HEK293 (cell line): ENCODE data around the gene OR52I2.

Experiments used
- CTCF ChIA-PET: fragments of 350-600 bp; formaldehyde crosslinking; extraction: SDS; loops from one replicate; lab custom pipeline; 2021; ENCODE audit warnings: antibody characterized with exemption; lab: Yijun Ruan, JAX
- POLR2A ChIA-PET: fragments of 300-600 bp; formaldehyde crosslinking; extraction: SDS; loops from one replicate; lab custom pipeline; 2020; ENCODE audit warnings: antibody characterized with exemption, inconsistent platforms; lab: Yijun Ruan, JAX
- H3K27ac ChIP-seq: fragments of 200-500 bp; sonication (Bioruptor generic); 2 replicates; pipeline ENCODE4 v1.5.1; 2014; ENCODE audit warnings: low read depth, low read length, control low read depth, inconsistent platforms; ENCODE audit errors: extremely low read depth
- H3K36me3 ChIP-seq, 2 experiments: fragments of 200-500 bp in 1 of 2; sonication (Bioruptor generic) in 1 of 2; 1 replicate in 1 of 2; 2 replicates in 1 of 2; pipeline ENCODE4 v1.5.1; 2014 to 2017; ENCODE audit warnings: inconsistent platforms in 2 of 2, low read length in 2 of 2; ENCODE audit not compliant: control insufficient read depth in 2 of 2, insufficient read depth in 1 of 2
- H3K4me1 ChIP-seq: fragments of 200-500 bp; sonication (Bioruptor generic); 2 replicates; pipeline ENCODE4 v1.5.1; 2014; ENCODE audit warnings: mild to moderate bottlenecking, low read length, inconsistent platforms; ENCODE audit not compliant: control insufficient read depth, insufficient read depth
- H3K4me3 ChIP-seq: 2 replicates; pipeline ENCODE4 v1.5.1; 2011; ENCODE audit warnings: low read depth, mild to moderate bottlenecking, control low read depth, low read length, moderate library complexity
- H3K9me3 ChIP-seq: fragments of 200-500 bp; sonication (Bioruptor generic); 2 replicates; pipeline ENCODE4 v1.5.1; 2014; ENCODE audit warnings: low read depth, low read length, inconsistent platforms; ENCODE audit not compliant: control insufficient read depth, insufficient read depth
- KLF1 ChIP-seq: fragments of 450-650 bp; formaldehyde crosslinking; IDR thresholded peaks from 2 replicates; pipeline ENCODE4 v1.5.1; 2016; ENCODE audit warnings: missing biosample characterization, missing genetic modification characterization
- OSR2 ChIP-seq: fragments of 450-650 bp; formaldehyde crosslinking; IDR thresholded peaks from 2 replicates; pipeline ENCODE4 v1.5.1; 2016; ENCODE audit warnings: missing biosample characterization, missing genetic modification characterization
- ZBTB17 ChIP-seq: fragments of 450-650 bp; formaldehyde crosslinking; IDR thresholded peaks from 2 replicates; pipeline ENCODE4 v1.5.1; 2016; ENCODE audit warnings: missing biosample characterization, missing genetic modification characterization
- ZNF138 ChIP-seq: fragments of 450-650 bp; formaldehyde crosslinking; IDR thresholded peaks from 2 replicates; pipeline ENCODE4 v1.5.1; 2016; ENCODE audit warnings: missing biosample characterization, missing genetic modification characterization, borderline replicate concordance
- ZNF155 ChIP-seq: fragments of 450-650 bp; formaldehyde crosslinking; IDR thresholded peaks from 2 replicates; pipeline ENCODE4 v1.5.1; 2016; ENCODE audit warnings: missing biosample characterization, missing genetic modification characterization
- ZNF169 ChIP-seq: fragments of 450-650 bp; formaldehyde crosslinking; IDR thresholded peaks from 2 replicates; pipeline ENCODE4 v1.5.1; 2016; ENCODE audit warnings: missing biosample characterization, missing genetic modification characterization
- ZNF202 ChIP-seq: fragments of 450-650 bp; formaldehyde crosslinking; IDR thresholded peaks from 2 replicates; pipeline ENCODE4 v1.5.1; 2016; ENCODE audit warnings: missing biosample characterization, missing genetic modification characterization, borderline replicate concordance
- ZNF473 ChIP-seq: fragments of 450-650 bp; formaldehyde crosslinking; IDR thresholded peaks from 2 replicates; pipeline ENCODE4 v1.5.1; 2017; ENCODE audit warnings: missing biosample characterization, missing genetic modification characterization
- ZNF48 ChIP-seq: fragments of 450-650 bp; formaldehyde crosslinking; IDR thresholded peaks from 2 replicates; pipeline ENCODE4 v1.5.1; 2016; ENCODE audit warnings: missing biosample characterization, missing genetic modification characterization
- ZNF514 ChIP-seq: fragments of 450-650 bp; formaldehyde crosslinking; IDR thresholded peaks from 2 replicates; pipeline ENCODE4 v1.5.1; 2016; ENCODE audit warnings: missing biosample characterization, missing genetic modification characterization
- ZNF530 ChIP-seq: fragments of 450-650 bp; formaldehyde crosslinking; IDR thresholded peaks from 2 replicates; pipeline ENCODE4 v1.5.1; 2016; ENCODE audit warnings: low read depth, missing biosample characterization, missing genetic modification characterization
- ZNF544 ChIP-seq: fragments of 450-650 bp; formaldehyde crosslinking; IDR thresholded peaks from 2 replicates; pipeline ENCODE4 v1.5.0; 2017; ENCODE audit warnings: missing biosample characterization, missing genetic modification characterization
- ZNF555 ChIP-seq: fragments of 450-650 bp; formaldehyde crosslinking; conservative IDR thresholded peaks from 2 replicates; pipeline ENCODE4 v1.5.1; 2017; ENCODE audit warnings: missing biosample characterization, mild to moderate bottlenecking, missing genetic modification characterization, inconsistent platforms
- ZNF561 ChIP-seq: fragments of 450-650 bp; IDR thresholded peaks from 2 replicates; pipeline ENCODE4 v1.5.1; 2018; ENCODE audit warnings: missing biosample characterization, missing genetic modification characterization, borderline replicate concordance
- ZNF623 ChIP-seq: fragments of 450-650 bp; formaldehyde crosslinking; IDR thresholded peaks from 2 replicates; pipeline ENCODE4 v1.5.1; 2016; ENCODE audit warnings: missing biosample characterization, missing genetic modification characterization
- ZNF707 ChIP-seq: fragments of 450-650 bp; formaldehyde crosslinking; IDR thresholded peaks from 2 replicates; pipeline ENCODE4 v1.5.1; 2016; ENCODE audit warnings: missing biosample characterization, missing genetic modification characterization
- TF ChIP-seq, protein P1 (sequence below): fragments of 450-650 bp; formaldehyde crosslinking; IDR thresholded peaks from 2 replicates; pipeline ENCODE4 v1.5.0; 2017; ENCODE audit warnings: missing biosample characterization, missing genetic modification characterization, borderline replicate concordance

The OR52I2 gene

GRCh38 chr11:4642043-4642442 is 60.5 kb downstream of the OR52I2 start:
- POLR2A ChIA-PET, result no interaction called here
- H3K4me1 ChIP-seq, result no peaks in the 10 kb centered on the region
- CTCF ChIA-PET, result interaction anchor here (0.6 kb wide), 1 partner anchor 1719 kb away, joined by 4 read pairs; no protein-coding TSS in a partner anchor
- H3K27ac ChIP-seq, result no peak overlapping the region
- no peaks in the 10 kb centered on the region for H3K36me3 ChIP-seq
- no peaks in the 10 kb centered on the region for H3K9me3 ChIP-seq
- no peak overlapping the region for H3K4me3 ChIP-seq
- TF ChIP-seq, protein P1, sequence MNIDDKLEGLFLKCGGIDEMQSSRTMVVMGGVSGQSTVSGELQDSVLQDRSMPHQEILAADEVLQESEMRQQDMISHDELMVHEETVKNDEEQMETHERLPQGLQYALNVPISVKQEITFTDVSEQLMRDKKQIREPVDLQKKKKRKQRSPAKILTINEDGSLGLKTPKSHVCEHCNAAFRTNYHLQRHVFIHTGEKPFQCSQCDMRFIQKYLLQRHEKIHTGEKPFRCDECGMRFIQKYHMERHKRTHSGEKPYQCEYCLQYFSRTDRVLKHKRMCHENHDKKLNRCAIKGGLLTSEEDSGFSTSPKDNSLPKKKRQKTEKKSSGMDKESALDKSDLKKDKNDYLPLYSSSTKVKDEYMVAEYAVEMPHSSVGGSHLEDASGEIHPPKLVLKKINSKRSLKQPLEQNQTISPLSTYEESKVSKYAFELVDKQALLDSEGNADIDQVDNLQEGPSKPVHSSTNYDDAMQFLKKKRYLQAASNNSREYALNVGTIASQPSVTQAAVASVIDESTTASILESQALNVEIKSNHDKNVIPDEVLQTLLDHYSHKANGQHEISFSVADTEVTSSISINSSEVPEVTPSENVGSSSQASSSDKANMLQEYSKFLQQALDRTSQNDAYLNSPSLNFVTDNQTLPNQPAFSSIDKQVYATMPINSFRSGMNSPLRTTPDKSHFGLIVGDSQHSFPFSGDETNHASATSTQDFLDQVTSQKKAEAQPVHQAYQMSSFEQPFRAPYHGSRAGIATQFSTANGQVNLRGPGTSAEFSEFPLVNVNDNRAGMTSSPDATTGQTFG (tag by site-specific recombination), result no peak
- no peak for TF ChIP-seq ZNF623 (tag by site-specific recombination)
- TF ChIP-seq KLF1 (tag by site-specific recombination), result no peak
- TF ChIP-seq OSR2 (tag by site-specific recombination), result no peak
- TF ChIP-seq ZBTB17 (tag by site-specific recombination), result no peak
- no peak for TF ChIP-seq ZNF707 (tag by site-specific recombination)
- TF ChIP-seq ZNF555, result no peak
- TF ChIP-seq ZNF138 (tag by site-specific recombination), result no peak
- no peak for TF ChIP-seq ZNF514 (tag by site-specific recombination)
- TF ChIP-seq ZNF169 (tag by site-specific recombination), result no peak
- TF ChIP-seq ZNF202 (tag by site-specific recombination), result no peak
- no peak for TF ChIP-seq ZNF473 (tag by site-specific recombination)
- TF ChIP-seq ZNF544 (tag by site-specific recombination), result no peak
- no peak for TF ChIP-seq ZNF155 (tag by site-specific recombination)
- TF ChIP-seq ZNF48 (tag by site-specific recombination), result no peak
- TF ChIP-seq ZNF530, result no peak
- TF ChIP-seq ZNF561, result no peak
